ENCODE measurements around the gene COL4A2.

COL4A2 gene

GRCh38 chr13:110293037-110293436, 14.0 kb upstream of the COL4A2 start:
- no peak for TF ChIP-seq CTCF (IDR thresholded peaks at IDR 0.05)

- no peak for TF ChIP-seq CTCF (IDR thresholded peaks at IDR 0.05)
Observed at GRCh38 chr13:110293649-110294048, 13.4 kb upstream of the COL4A2 start.

GRCh38 chr13:110294146-110294545, 12.9 kb upstream of the COL4A2 start:
- TF ChIP-seq CTCF (IDR thresholded peaks at IDR 0.05): no peak

GRCh38 chr13:110294622-110295021, 12.5 kb upstream of the COL4A2 start:
- no peak for TF ChIP-seq CTCF (IDR thresholded peaks at IDR 0.05)

- TF ChIP-seq CTCF (IDR thresholded peaks at IDR 0.05): no peak
Observed at GRCh38 chr13:110297011-110297410, 10.1 kb upstream of the COL4A2 start.

- TF ChIP-seq CTCF (IDR thresholded peaks at IDR 0.05): no peak
Observed at GRCh38 chr13:110297766-110298504, 9.1 kb upstream of the COL4A2 start.

GRCh38 chr13:110298505-110299282, 8.4 kb upstream of the COL4A2 start:
- TF ChIP-seq CTCF (IDR thresholded peaks at IDR 0.05): no peak
